ENCODE measurements around the gene KLHL3.

The KLHL3 gene

DNA sequence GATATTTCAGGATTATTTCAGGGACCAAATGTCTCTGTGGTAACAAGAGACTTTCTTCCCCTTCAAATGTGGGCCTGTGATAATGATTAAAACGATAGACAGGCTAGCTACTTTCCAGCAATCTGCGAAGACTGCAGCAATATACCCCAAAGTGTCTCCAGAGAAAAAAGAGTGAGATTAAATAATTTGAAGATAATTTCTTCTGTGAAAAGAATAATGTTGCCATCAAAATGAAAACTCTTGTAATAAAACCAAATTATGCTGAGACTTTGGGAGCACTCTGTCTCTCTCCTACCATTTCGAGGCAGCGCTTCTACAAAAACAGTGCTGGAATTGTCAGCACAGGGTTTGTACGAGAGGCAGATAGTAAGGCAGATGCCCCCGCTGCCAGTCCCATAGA lies 132.5 kb downstream of the KLHL3 start:
- Histone ChIP-seq H4K20me1 (ENCODE audit: insufficient read depth, low read length) (no peaks in the 10 kb centered on the region), H3K36me3 (ENCODE audit: insufficient read depth, low read length) (no peaks in the 10 kb centered on the region), H2AFZ (ENCODE audit: low read length) (no peak overlapping the region), H3K4me2 (ENCODE audit: low read length) (no peak overlapping the region), H3F3A (ENCODE audit: insufficient read depth, low read length) (no peaks in the 10 kb centered on the region), H3K4me3 (ENCODE audit: low read depth, low read length, poor library complexity, severe bottlenecking) (no peak overlapping the region), H3K4me1 (ENCODE audit: insufficient read depth, low read length, severe bottlenecking) (no peaks in the 10 kb centered on the region), H3K9me3 (ENCODE audit: low read length) (no peaks in the 10 kb centered on the region), H3K27ac (ENCODE audit: low read depth, low read length, poor library complexity, severe bottlenecking) (no peak overlapping the region), H3K79me2 (ENCODE audit: insufficient read depth, low read length) (no peaks in the 10 kb centered on the region), H3K27me3 (ENCODE audit: insufficient read depth, low read length) (no peaks in the 10 kb centered on the region), H3K9me2 (ENCODE audit: low read depth, low read length) (no peaks in the 10 kb centered on the region), H3K9ac (ENCODE audit: low read length) (no peak overlapping the region)
- TF ChIP-seq, protein P1, sequence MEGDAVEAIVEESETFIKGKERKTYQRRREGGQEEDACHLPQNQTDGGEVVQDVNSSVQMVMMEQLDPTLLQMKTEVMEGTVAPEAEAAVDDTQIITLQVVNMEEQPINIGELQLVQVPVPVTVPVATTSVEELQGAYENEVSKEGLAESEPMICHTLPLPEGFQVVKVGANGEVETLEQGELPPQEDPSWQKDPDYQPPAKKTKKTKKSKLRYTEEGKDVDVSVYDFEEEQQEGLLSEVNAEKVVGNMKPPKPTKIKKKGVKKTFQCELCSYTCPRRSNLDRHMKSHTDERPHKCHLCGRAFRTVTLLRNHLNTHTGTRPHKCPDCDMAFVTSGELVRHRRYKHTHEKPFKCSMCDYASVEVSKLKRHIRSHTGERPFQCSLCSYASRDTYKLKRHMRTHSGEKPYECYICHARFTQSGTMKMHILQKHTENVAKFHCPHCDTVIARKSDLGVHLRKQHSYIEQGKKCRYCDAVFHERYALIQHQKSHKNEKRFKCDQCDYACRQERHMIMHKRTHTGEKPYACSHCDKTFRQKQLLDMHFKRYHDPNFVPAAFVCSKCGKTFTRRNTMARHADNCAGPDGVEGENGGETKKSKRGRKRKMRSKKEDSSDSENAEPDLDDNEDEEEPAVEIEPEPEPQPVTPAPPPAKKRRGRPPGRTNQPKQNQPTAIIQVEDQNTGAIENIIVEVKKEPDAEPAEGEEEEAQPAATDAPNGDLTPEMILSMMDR (IDR thresholded peaks at IDR 0.05; ENCODE audit: low read length), result no peak
- TF ChIP-seq EZH2 (IDR thresholded peaks at IDR 0.05; ENCODE audit: borderline replicate concordance, low read length), result no peak

DNA sequence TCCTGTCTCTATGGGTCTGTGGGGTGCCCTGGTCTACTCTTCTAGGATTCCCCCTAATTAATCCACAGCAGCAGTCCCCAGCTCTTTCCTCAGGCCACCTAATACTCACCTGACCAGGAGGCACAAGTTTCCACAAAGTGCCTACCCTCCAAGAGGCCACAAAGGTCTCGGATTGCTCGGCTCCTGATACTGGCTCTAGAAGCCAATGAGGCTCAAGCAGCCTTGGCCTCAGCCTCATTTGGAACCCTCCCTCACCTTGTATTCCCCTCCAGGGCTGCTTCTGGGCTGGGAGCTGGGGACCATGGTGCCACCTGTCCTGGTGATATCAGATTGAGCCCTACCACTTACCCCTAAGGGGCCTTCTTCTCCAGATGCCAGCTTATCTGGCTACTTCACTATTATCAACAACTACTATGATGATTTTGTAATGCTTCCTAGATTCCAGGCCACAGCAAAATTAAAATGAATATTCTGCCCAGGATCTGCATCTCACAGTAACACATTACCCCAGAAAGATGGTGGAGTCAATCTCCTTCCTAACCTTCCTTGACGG lies 133.1 kb downstream of the KLHL3 start:
- Histone ChIP-seq H3K4me3 (ENCODE audit: low read depth, low read length, poor library complexity, severe bottlenecking) (no peak overlapping the region), H3F3A (ENCODE audit: insufficient read depth, low read length) (no peaks in the 10 kb centered on the region), H3K36me3 (ENCODE audit: insufficient read depth, low read length) (no peaks in the 10 kb centered on the region), H3K9me3 (ENCODE audit: low read length) (no peaks in the 10 kb centered on the region), H3K9ac (ENCODE audit: low read length) (no peak overlapping the region), H3K9me2 (ENCODE audit: low read depth, low read length) (no peaks in the 10 kb centered on the region), H3K79me2 (ENCODE audit: insufficient read depth, low read length) (no peaks in the 10 kb centered on the region), H3K4me1 (ENCODE audit: insufficient read depth, low read length, severe bottlenecking) (no peaks in the 10 kb centered on the region), H2AFZ (ENCODE audit: low read length) (no peak overlapping the region), H4K20me1 (ENCODE audit: insufficient read depth, low read length) (no peaks in the 10 kb centered on the region), H3K4me2 (ENCODE audit: low read length) (no peak overlapping the region), H3K27ac (ENCODE audit: low read depth, low read length, poor library complexity, severe bottlenecking) (no peak overlapping the region), H3K27me3 (ENCODE audit: insufficient read depth, low read length) (no peaks in the 10 kb centered on the region)
- no peak for TF ChIP-seq EZH2 (IDR thresholded peaks at IDR 0.05; ENCODE audit: borderline replicate concordance, low read length)
- TF ChIP-seq, protein P1 (IDR thresholded peaks at IDR 0.05; ENCODE audit: low read length), result no peak

DNA sequence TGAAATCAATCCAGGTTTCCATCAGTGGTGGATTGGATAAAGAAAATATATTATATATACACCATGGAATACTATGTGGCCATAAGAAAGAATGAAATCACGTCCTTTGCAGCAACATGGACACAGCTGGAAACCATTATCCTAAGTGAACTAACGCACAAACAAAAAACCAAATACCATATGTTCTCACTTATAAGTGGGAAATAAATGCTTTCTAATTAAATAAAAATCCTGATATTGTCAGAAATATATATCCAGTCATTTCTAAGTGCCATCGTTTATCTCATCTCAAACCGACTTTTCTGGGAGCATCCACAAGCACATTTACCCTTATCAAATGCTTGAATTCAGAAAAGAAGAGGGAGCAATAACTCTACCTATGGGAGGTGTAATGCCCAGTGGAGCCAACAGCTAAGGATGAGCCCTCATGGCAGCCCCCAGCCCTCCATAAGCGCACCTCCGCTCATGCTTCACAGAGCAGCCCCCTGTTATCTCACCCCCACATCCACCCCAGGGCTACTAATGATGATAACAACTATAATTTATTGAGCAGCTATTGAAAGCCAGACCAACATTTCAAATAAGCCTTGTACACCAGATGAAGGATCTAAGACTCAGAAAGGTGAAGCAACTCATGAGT lies 135.0 kb downstream of the KLHL3 start:
- Histone ChIP-seq H2AFZ (ENCODE audit: low read length) (no peak overlapping the region), H3K9me2 (ENCODE audit: low read depth, low read length) (no peaks in the 10 kb centered on the region), H3K9ac (ENCODE audit: low read length) (no peak overlapping the region), H3K4me3 (ENCODE audit: low read depth, low read length, poor library complexity, severe bottlenecking) (no peak overlapping the region), H3F3A (ENCODE audit: insufficient read depth, low read length) (no peaks in the 10 kb centered on the region), H3K27me3 (ENCODE audit: insufficient read depth, low read length) (no peaks in the 10 kb centered on the region), H3K27ac (ENCODE audit: low read depth, low read length, poor library complexity, severe bottlenecking) (no peak overlapping the region), H3K4me2 (ENCODE audit: low read length) (no peak overlapping the region), H3K4me1 (ENCODE audit: insufficient read depth, low read length, severe bottlenecking) (no peaks in the 10 kb centered on the region), H3K79me2 (ENCODE audit: insufficient read depth, low read length) (no peaks in the 10 kb centered on the region), H4K20me1 (ENCODE audit: insufficient read depth, low read length) (no peaks in the 10 kb centered on the region), H3K36me3 (ENCODE audit: insufficient read depth, low read length) (no peaks in the 10 kb centered on the region), H3K9me3 (ENCODE audit: low read length) (no peaks in the 10 kb centered on the region)
- TF ChIP-seq EZH2 (IDR thresholded peaks at IDR 0.05; ENCODE audit: borderline replicate concordance, low read length), result no peak
- TF ChIP-seq, protein P1 (IDR thresholded peaks at IDR 0.05; ENCODE audit: low read length), result no peak

All from OCI-LY1 (cell line).